Mammary epithelial cell (primary cell): Measurements from ENCODE around the gene FOXC1.

Source experiments
- CTCF ChIP-seq, 2 donors: IDR thresholded peaks in 1 of 2; conservative IDR thresholded peaks in 1 of 2; 2 replicates each; pipeline ENCODE4 v1.5.1; 2011 to 2012; ENCODE audit warnings: inconsistent platforms in 2 of 2, low read length in 2 of 2, mild to moderate bottlenecking in 2 of 2, control low read depth in 1 of 2, low read depth in 1 of 2; ENCODE audit not compliant: insufficient read depth in 1 of 2; ENCODE audit errors: extremely low read depth in 1 of 2
- EZH2 ChIP-seq: IDR thresholded peaks from 2 replicates; pipeline ENCODE4 v1.6.1; 2012; ENCODE audit warnings: low read length, inconsistent platforms, borderline replicate concordance

GRCh38 chr6:1593286-1593957 is 16.3 kb upstream of the FOXC1 start:
- TF ChIP-seq EZH2 = no peak
- TF ChIP-seq CTCF (conservative IDR thresholded peaks at IDR 0.05 in 1 of 2, IDR thresholded peaks at IDR 0.05 in 1 of 2; ENCODE audit: extremely low read depth in 1 of 2, insufficient read depth in 1 of 2, low read depth in 1 of 2, low read length in 2 of 2) = no peak
